ENCODE measurements around the gene HOXC6.

DNA sequence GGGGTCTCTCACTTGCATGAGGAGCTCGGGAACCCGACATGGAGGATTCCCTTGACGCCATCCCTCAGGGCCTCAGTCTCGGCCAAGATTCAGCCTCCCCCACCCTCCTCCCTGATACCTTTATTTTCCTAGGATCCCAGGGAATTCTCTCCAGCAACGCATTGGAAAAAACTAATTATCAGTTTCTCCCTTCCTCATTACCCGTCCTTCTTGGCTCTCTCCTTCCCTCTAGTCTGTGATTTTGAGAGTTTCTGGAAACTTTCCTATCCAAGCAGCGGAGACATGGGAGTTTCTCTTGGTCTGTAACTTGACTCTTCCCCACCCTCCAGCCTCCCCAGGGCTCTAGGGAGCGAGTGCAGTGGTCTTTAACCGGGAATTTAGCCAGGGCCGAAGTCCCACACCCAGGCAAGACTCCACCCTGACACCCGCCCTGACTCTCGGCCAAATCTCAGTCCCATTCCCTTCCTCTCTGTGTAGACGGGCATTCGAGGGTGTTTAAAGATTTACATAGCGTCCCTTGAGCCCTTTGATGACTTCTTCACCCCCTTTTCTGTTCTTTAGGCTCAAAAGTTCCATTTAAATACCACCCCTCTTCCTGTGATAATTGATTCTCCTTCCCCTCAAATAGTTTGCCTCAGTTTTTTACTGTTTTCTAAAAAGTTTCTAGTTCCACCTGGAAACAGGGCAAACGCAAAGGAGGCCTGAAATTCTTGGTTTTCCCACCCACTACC, 11.3 kb downstream of the HOXC6 start:
- TF ChIP-seq, protein P1, sequence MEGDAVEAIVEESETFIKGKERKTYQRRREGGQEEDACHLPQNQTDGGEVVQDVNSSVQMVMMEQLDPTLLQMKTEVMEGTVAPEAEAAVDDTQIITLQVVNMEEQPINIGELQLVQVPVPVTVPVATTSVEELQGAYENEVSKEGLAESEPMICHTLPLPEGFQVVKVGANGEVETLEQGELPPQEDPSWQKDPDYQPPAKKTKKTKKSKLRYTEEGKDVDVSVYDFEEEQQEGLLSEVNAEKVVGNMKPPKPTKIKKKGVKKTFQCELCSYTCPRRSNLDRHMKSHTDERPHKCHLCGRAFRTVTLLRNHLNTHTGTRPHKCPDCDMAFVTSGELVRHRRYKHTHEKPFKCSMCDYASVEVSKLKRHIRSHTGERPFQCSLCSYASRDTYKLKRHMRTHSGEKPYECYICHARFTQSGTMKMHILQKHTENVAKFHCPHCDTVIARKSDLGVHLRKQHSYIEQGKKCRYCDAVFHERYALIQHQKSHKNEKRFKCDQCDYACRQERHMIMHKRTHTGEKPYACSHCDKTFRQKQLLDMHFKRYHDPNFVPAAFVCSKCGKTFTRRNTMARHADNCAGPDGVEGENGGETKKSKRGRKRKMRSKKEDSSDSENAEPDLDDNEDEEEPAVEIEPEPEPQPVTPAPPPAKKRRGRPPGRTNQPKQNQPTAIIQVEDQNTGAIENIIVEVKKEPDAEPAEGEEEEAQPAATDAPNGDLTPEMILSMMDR (IDR thresholded peaks at IDR 0.05) = no peak
- TF ChIP-seq POLR2A (IDR thresholded peaks at IDR 0.05) = no peak

Measured in tibial nerve (tissue), 3 donors.